ENCODE data around the gene PHACTR1.

DNA sequence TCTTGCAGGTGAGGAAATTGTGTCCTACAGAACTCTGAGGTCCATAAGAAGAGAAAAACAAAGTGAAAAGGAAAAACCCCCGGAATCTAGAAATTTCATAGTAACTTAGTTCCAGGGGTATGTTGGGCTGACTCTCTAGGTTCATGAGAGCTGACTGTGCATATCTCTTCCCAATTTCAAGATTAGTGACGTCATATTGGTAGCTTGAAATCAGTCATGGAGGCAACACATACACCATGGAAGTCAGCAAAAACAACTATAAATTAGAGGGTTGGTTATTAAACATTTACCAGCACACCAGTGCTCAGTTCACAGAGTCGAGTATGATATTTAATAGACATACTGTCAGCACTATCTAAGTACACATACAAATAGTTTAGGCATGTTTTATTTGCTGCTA, 49.8 kb downstream of the PHACTR1 start:
- TF ChIP-seq, protein P1, sequence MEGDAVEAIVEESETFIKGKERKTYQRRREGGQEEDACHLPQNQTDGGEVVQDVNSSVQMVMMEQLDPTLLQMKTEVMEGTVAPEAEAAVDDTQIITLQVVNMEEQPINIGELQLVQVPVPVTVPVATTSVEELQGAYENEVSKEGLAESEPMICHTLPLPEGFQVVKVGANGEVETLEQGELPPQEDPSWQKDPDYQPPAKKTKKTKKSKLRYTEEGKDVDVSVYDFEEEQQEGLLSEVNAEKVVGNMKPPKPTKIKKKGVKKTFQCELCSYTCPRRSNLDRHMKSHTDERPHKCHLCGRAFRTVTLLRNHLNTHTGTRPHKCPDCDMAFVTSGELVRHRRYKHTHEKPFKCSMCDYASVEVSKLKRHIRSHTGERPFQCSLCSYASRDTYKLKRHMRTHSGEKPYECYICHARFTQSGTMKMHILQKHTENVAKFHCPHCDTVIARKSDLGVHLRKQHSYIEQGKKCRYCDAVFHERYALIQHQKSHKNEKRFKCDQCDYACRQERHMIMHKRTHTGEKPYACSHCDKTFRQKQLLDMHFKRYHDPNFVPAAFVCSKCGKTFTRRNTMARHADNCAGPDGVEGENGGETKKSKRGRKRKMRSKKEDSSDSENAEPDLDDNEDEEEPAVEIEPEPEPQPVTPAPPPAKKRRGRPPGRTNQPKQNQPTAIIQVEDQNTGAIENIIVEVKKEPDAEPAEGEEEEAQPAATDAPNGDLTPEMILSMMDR (IDR thresholded peaks at IDR 0.05): no peak
- no peak for TF ChIP-seq POLR2A (IDR thresholded peaks at IDR 0.05)
